SK-N-SH (cell line): ENCODE data around the gene MAMSTR. TPM values are rescaled to one million over a fixed set of nuclear protein-coding genes. Genes with fewer than 3 reads are reported as not detected.

Source experiments
- polyA plus RNA-seq, 3 experiments: library from polyadenylated mRNA; depleted of rRNA; stranded (reverse); fragments of >200 nt; gene quantifications; 2 replicates each; pipeline ENCODE4 v1.2.3, GENCODE V29; 2012

Gene MAMSTR
- polyA plus RNA-seq, 1 of the 3 experiments (the other 2 are of a cell fraction): 1.1 TPM

Other genes with a start within 250 kb of the MAMSTR start
- gene LMTK3, start 207.9 kb downstream of the MAMSTR start, polyA plus RNA-seq (2012; rRNA removed): 2.0 and 3.2 TPM in 2 replicates
- 0.86 and 0.92 TPM in 2 replicates for gene SULT2B1, start 167.6 kb downstream of the MAMSTR start, polyA plus RNA-seq (2012; rRNA removed)
- not detected in 2 replicates for gene SPACA4, start 113.0 kb downstream of the MAMSTR start, polyA plus RNA-seq (2012; rRNA removed)
- 0.44 TPM in 1 of 2 replicates, not detected in the other for gene FAM83E, start 104.6 kb downstream of the MAMSTR start, polyA plus RNA-seq (2012; rRNA removed)
- 2,114 and 2,225 TPM in 2 replicates for gene RPL18, start 100.5 kb downstream of the MAMSTR start, polyA plus RNA-seq (2012; rRNA removed)
- 14.1 and 14.8 TPM in 2 replicates for gene SPHK2, start 100.2 kb downstream of the MAMSTR start, polyA plus RNA-seq (2012; rRNA removed)
- gene DBP, start 82.3 kb downstream of the MAMSTR start, polyA plus RNA-seq (2012; rRNA removed): 7.8 and 12.6 TPM in 2 replicates
- gene CA11, start 73.5 kb downstream of the MAMSTR start, polyA plus RNA-seq (2012; rRNA removed): 13.1 and 13.5 TPM in 2 replicates
- 0.57 and 0.74 TPM in 2 replicates for gene NTN5, start 46.7 kb downstream of the MAMSTR start, polyA plus RNA-seq (2012; rRNA removed)
- gene FUT2, start 23.8 kb downstream of the MAMSTR start, polyA plus RNA-seq (2012; rRNA removed): not detected in 2 replicates
- gene RASIP1, start 20.9 kb upstream of the MAMSTR start, polyA plus RNA-seq (2012; rRNA removed): 0.36 and 0.41 TPM in 2 replicates
- 0.03 TPM in 2 replicates for gene IZUMO1, start 27.2 kb upstream of the MAMSTR start, polyA plus RNA-seq (2012; rRNA removed)
- 0.03 and 0.08 TPM in 2 replicates for gene FUT1, start 32.9 kb upstream of the MAMSTR start, polyA plus RNA-seq (2012; rRNA removed)
- not detected in 2 replicates for gene FGF21, start 35.8 kb upstream of the MAMSTR start, polyA plus RNA-seq (2012; rRNA removed)
- gene BCAT2, start 91.3 kb upstream of the MAMSTR start, polyA plus RNA-seq (2012; rRNA removed): 70.6 and 71.6 TPM in 2 replicates
- 27.9 and 29.7 TPM in 2 replicates for gene HSD17B14, start 116.8 kb upstream of the MAMSTR start, polyA plus RNA-seq (2012; rRNA removed)
- 4.7 and 5.6 TPM in 2 replicates for gene PLEKHA4, start 148.9 kb upstream of the MAMSTR start, polyA plus RNA-seq (2012; rRNA removed)
- 62.3 and 73.7 TPM in 2 replicates for gene PPP1R15A, start 152.7 kb upstream of the MAMSTR start, polyA plus RNA-seq (2012; rRNA removed)
- 0.03 and 0.08 TPM in 2 replicates for gene TULP2, start 179.0 kb upstream of the MAMSTR start, polyA plus RNA-seq (2012; rRNA removed)
- gene NUCB1, start 180.6 kb upstream of the MAMSTR start, polyA plus RNA-seq (2012; rRNA removed): 259 and 397 TPM in 2 replicates
- 0.31 and 0.72 TPM in 2 replicates for gene DHDH, start 214.0 kb upstream of the MAMSTR start, polyA plus RNA-seq (2012; rRNA removed)
- gene BAX, start 235.2 kb upstream of the MAMSTR start, polyA plus RNA-seq (2012; rRNA removed): 278 and 640 TPM in 2 replicates
- 587 and 875 TPM in 2 replicates for gene FTL, start 245.6 kb upstream of the MAMSTR start, polyA plus RNA-seq (2012; rRNA removed)